Esophagus mucosa (tissue), 1 donor: ENCODE measurements around the gene CTNNBL1. TPM values are rescaled to one million over a fixed set of nuclear protein-coding genes. Genes with fewer than 3 reads are reported as not detected.
"Not testable (repeated sequence)": the region's sequence is repeated elsewhere in the genome, so short reads cannot be mapped to it uniquely, and the experiment has no call there.

Experiments used
- ATAC-seq: fragments of 200-7000 bp; cut with Tn5 transposase; one replicate; pipeline ENCODE4 v1.9.1; 2020
- total RNA-seq: library from RNA; stranded (reverse); gene quantifications from one replicate; pipeline ENCODE4 v1.2.4, GENCODE V29; 2023
- donor health status: DM: yes; HTN: yes; CAD: no.

Gene CTNNBL1
- total RNA-seq, result 38.7 TPM

GRCh38 chr20:37693635-37694626 is at the start of gene CTNNBL1:
TSS of gene CTNNBL1 (plus strand) at chr20:37694030. CDS start at chr20:37694123, 93 bp downstream.
- ATAC-seq, result peak; percentile 99

- ATAC-seq, result no peak
Observed at GRCh38 chr20:37644605-37645004, 49.2 kb upstream of the CTNNBL1 start.

GRCh38 chr20:37647946-37648345 is 45.9 kb upstream of the CTNNBL1 start:
- ATAC-seq, result no peak

GRCh38 chr20:37649017-37649416 is 44.8 kb upstream of the CTNNBL1 start:
- peak; percentile 78 for ATAC-seq

- ATAC-seq, result no peak
Observed at GRCh38 chr20:37649676-37650370, 44.0 kb upstream of the CTNNBL1 start.

- no peak for ATAC-seq
Observed at GRCh38 chr20:37650661-37651060, 43.2 kb upstream of the CTNNBL1 start.

- ATAC-seq, result peak; percentile 57
Observed at GRCh38 chr20:37651932-37652331, 41.9 kb upstream of the CTNNBL1 start.

GRCh38 chr20:37656945-37657344 is 36.9 kb upstream of the CTNNBL1 start:
- ATAC-seq, result no peak

GRCh38 chr20:37657924-37658804 is 35.7 kb upstream of the CTNNBL1 start:
- no peak for ATAC-seq

- ATAC-seq, result no peak
Observed at GRCh38 chr20:37661519-37661918, 32.3 kb upstream of the CTNNBL1 start.

GRCh38 chr20:37662308-37662707 is 31.5 kb upstream of the CTNNBL1 start:
- ATAC-seq, result no peak

- not testable (repeated sequence) for ATAC-seq
Observed at GRCh38 chr20:37664595-37664994, 29.2 kb upstream of the CTNNBL1 start.

GRCh38 chr20:37668166-37668565 is 25.7 kb upstream of the CTNNBL1 start:
- ATAC-seq, result no peak

- no peak for ATAC-seq
Observed at GRCh38 chr20:37669062-37669772, 24.6 kb upstream of the CTNNBL1 start.

- no peak for ATAC-seq
Observed at GRCh38 chr20:37669773-37670236, 24.0 kb upstream of the CTNNBL1 start.

GRCh38 chr20:37670351-37670791 is 23.5 kb upstream of the CTNNBL1 start:
- ATAC-seq, result no peak

- no peak for ATAC-seq
Observed at GRCh38 chr20:37672143-37672542, 21.7 kb upstream of the CTNNBL1 start.

- no peak for ATAC-seq
Observed at GRCh38 chr20:37673444-37673843, 20.4 kb upstream of the CTNNBL1 start.

GRCh38 chr20:37676440-37676839 is 17.4 kb upstream of the CTNNBL1 start:
- no peak for ATAC-seq

- ATAC-seq, result no peak
Observed at GRCh38 chr20:37677969-37678861, 15.6 kb upstream of the CTNNBL1 start.

- not testable (repeated sequence) for ATAC-seq
Observed at GRCh38 chr20:37679751-37680150, 14.1 kb upstream of the CTNNBL1 start.
